ENCODE data around the gene EFCAB6.

The EFCAB6 gene

GRCh38 chr22:43812149-43812842 is at the start of gene EFCAB6:
EFCAB6 (minus strand) TSS chr22:43812305; CDS start chr22:43782318, 29,987 bp downstream.
- DNase-seq: peak; percentile 74 to 89 (median 86)

- no peak for DNase-seq
These were observed 49.4 kb upstream of the EFCAB6 start for GRCh38 chr22:43861529-43861928.

GRCh38 chr22:43860831-43861230 is 48.7 kb upstream of the EFCAB6 start:
- no peak for DNase-seq

- no peak for DNase-seq
These were observed 48.0 kb upstream of the EFCAB6 start for GRCh38 chr22:43860126-43860525.

GRCh38 chr22:43859621-43860020 is 47.5 kb upstream of the EFCAB6 start:
- no peak for DNase-seq

- no peak for DNase-seq
These were observed 47.1 kb upstream of the EFCAB6 start for GRCh38 chr22:43859176-43859575.

- no peak for DNase-seq
These were observed 46.2 kb upstream of the EFCAB6 start for GRCh38 chr22:43858156-43858895.

- no peak for DNase-seq
These were observed 45.3 kb upstream of the EFCAB6 start for GRCh38 chr22:43857367-43857766.

- no peak for DNase-seq
These were observed 43.3 kb upstream of the EFCAB6 start for GRCh38 chr22:43855431-43855830.

- DNase-seq: no peak
These were observed 42.7 kb upstream of the EFCAB6 start for GRCh38 chr22:43854786-43855271.

GRCh38 chr22:43854121-43854785 is 42.1 kb upstream of the EFCAB6 start:
- no peak for DNase-seq

GRCh38 chr22:43853328-43853931 is 41.3 kb upstream of the EFCAB6 start:
- DNase-seq: no peak

GRCh38 chr22:43852573-43853327 is 40.6 kb upstream of the EFCAB6 start:
- DNase-seq: no peak

GRCh38 chr22:43851979-43852307 is 39.8 kb upstream of the EFCAB6 start:
- DNase-seq: no peak

- no peak for DNase-seq
These were observed 39.2 kb upstream of the EFCAB6 start for GRCh38 chr22:43851058-43851978.

- no peak for DNase-seq
These were observed 38.4 kb upstream of the EFCAB6 start for GRCh38 chr22:43850529-43850928.

GRCh38 chr22:43849731-43850130 is 37.6 kb upstream of the EFCAB6 start:
- DNase-seq: no peak

GRCh38 chr22:43848366-43849171 is 36.5 kb upstream of the EFCAB6 start:
- DNase-seq: no peak

- DNase-seq: no peak
These were observed 35.5 kb upstream of the EFCAB6 start for GRCh38 chr22:43847376-43848289.

- no peak for DNase-seq
These were observed 34.9 kb upstream of the EFCAB6 start for GRCh38 chr22:43846966-43847365.
